ENCODE data around the gene SIRT2. TPM values are rescaled to one million over a fixed set of nuclear protein-coding genes. Genes with fewer than 3 reads are reported as not detected.
A peak's percentile ranks its signal among the peaks of the same experiment; 100 is the strongest.

Gene SIRT2
- total and polyA plus RNA-seq, 2 of the 13 experiments (the other 11 are each of a cell fraction or from before 2014, with no cell fraction given), result 22.3 to 26.1 TPM

GRCh38 chr19:38929929-38930775 is 30.7 kb upstream of the SIRT2 start, which contains the start of gene SARS2 (continued):
- TF ChIP-seq HNF1A (IDR thresholded peaks at IDR 0.05; ENCODE audit: low read depth), result no peak
- TF ChIP-seq HNF1A (CRISPR knock-in tag; IDR thresholded peaks at IDR 0.05; ENCODE audit: borderline replicate concordance), result no peak
- TF ChIP-seq KDM2A (CRISPR knock-in tag; IDR thresholded peaks at IDR 0.05; ENCODE audit: borderline replicate concordance, low read depth), result peak; percentile 93
- TF ChIP-seq KDM5A (IDR thresholded peaks at IDR 0.05; ENCODE audit: borderline replicate concordance, low read length), result peak; percentile 86
- 0 out of 2 replicates have a peak, but pooled peaks have one; percentile 17 for TF ChIP-seq EED (CRISPR knock-in tag; IDR thresholded peaks at IDR 0.05)
- no peak for TF ChIP-seq MTF1 (CRISPR knock-in tag; IDR thresholded peaks at IDR 0.05)
- no peak; the same call in 1 of the 2 replicates for TF ChIP-seq ZXDC (CRISPR knock-in tag; IDR thresholded peaks at IDR 0.05)
- TF ChIP-seq NR2C2 (CRISPR knock-in tag; IDR thresholded peaks at IDR 0.05; ENCODE audit: borderline replicate concordance), result no peak
- no peak; the same call in 1 of the 2 replicates for TF ChIP-seq HOXA5 (CRISPR knock-in tag; IDR thresholded peaks at IDR 0.05)
- no peak for TF ChIP-seq ZNF577 (CRISPR knock-in tag; IDR thresholded peaks at IDR 0.05; ENCODE audit: borderline replicate concordance, low read depth)
- no peak for TF ChIP-seq RNF2 (conservative IDR thresholded peaks at IDR 0.05; ENCODE audit: low read depth)
- TF ChIP-seq ZNF550 (CRISPR knock-in tag; IDR thresholded peaks at IDR 0.05; ENCODE audit: borderline replicate concordance), result no peak
- no peak for TF ChIP-seq ZNF484 (CRISPR knock-in tag; IDR thresholded peaks at IDR 0.05; ENCODE audit: borderline replicate concordance, low read depth)
- no peak for TF ChIP-seq ZSCAN5A (CRISPR knock-in tag; IDR thresholded peaks at IDR 0.05; ENCODE audit: borderline replicate concordance)
- TF ChIP-seq FOXO4 (CRISPR knock-in tag; conservative IDR thresholded peaks at IDR 0.05), result no peak
- no peak for TF ChIP-seq RARG (CRISPR knock-in tag; IDR thresholded peaks at IDR 0.05; ENCODE audit: low read depth)
- TF ChIP-seq SALL1 (CRISPR knock-in tag; IDR thresholded peaks at IDR 0.05), result peak; percentile 69
- no peak for TF ChIP-seq NR2F1 (CRISPR knock-in tag; IDR thresholded peaks at IDR 0.05)

Data from HepG2 (cell line).